Stimulated activated CD8-positive, alpha-beta memory T cell treated with anti-CD3 and anti-CD28 coated beads, Interleukin-15, amount 100 ng/mL, for 24 hours (primary cell): ENCODE results near the gene CCDC141.
"Not testable (repeated sequence)": the region's sequence is repeated elsewhere in the genome, so short reads cannot be mapped to it uniquely, and the experiment has no call there.

Experiments used
- DNase-seq: peaks from one replicate; pipeline ENCODE4 v3.0.0-alpha.2; 2020; ENCODE audit warnings: low read depth

CCDC141 gene

GRCh38 chr2:179049546-179050311 is at the start of gene CCDC141:
Gene CCDC141 (minus strand): TSS chr2:179050137. CDS start chr2:179049941, 196 bp downstream.
- DNase-seq, result no peak

GRCh38 chr2:179098080-179098689 is 48.2 kb upstream of the CCDC141 start:
- DNase-seq, result no peak

- no peak for DNase-seq
Measured at GRCh38 chr2:179097131-179097530, 47.2 kb upstream of the CCDC141 start.

- no peak for DNase-seq
Measured at GRCh38 chr2:179096090-179096489, 46.2 kb upstream of the CCDC141 start.

- not testable (repeated sequence) for DNase-seq
Measured at GRCh38 chr2:179092912-179093311, 43.0 kb upstream of the CCDC141 start.

- no peak for DNase-seq
Measured at GRCh38 chr2:179082697-179083096, 32.8 kb upstream of the CCDC141 start.

GRCh38 chr2:179081954-179082353 is 32.0 kb upstream of the CCDC141 start:
- DNase-seq, result no peak

- DNase-seq, result no peak
Measured at GRCh38 chr2:179072527-179072926, 22.6 kb upstream of the CCDC141 start.

GRCh38 chr2:179071810-179072355 is 21.9 kb upstream of the CCDC141 start:
- DNase-seq, result no peak

- DNase-seq, result no peak
Measured at GRCh38 chr2:179070895-179071294, 21.0 kb upstream of the CCDC141 start.

GRCh38 chr2:179069685-179070084 is 19.7 kb upstream of the CCDC141 start:
- DNase-seq, result no peak

- DNase-seq, result no peak
Measured at GRCh38 chr2:179068991-179069643, 19.2 kb upstream of the CCDC141 start.

- no peak for DNase-seq
Measured at GRCh38 chr2:179059026-179059700, 9.2 kb upstream of the CCDC141 start.

- DNase-seq, result no peak
Measured at GRCh38 chr2:179057737-179058136, 7.8 kb upstream of the CCDC141 start.

- DNase-seq, result not testable (repeated sequence)
Measured at GRCh38 chr2:179053568-179053967, 3.6 kb upstream of the CCDC141 start.

GRCh38 chr2:179051250-179051649 is 1.3 kb upstream of the CCDC141 start:
- no peak for DNase-seq

GRCh38 chr2:179050755-179051154 is 818 bp upstream of the CCDC141 start:
- DNase-seq, result no peak

GRCh38 chr2:179049203-179049545 is 763 bp downstream of the CCDC141 start:
- DNase-seq, result no peak

GRCh38 chr2:179048099-179048498 is 1.8 kb downstream of the CCDC141 start:
- DNase-seq, result no peak

GRCh38 chr2:179045602-179046001 is 4.3 kb downstream of the CCDC141 start:
- DNase-seq, result not testable (repeated sequence)

- no peak for DNase-seq
Measured at GRCh38 chr2:179044500-179044899, 5.4 kb downstream of the CCDC141 start.

GRCh38 chr2:179037807-179038206 is 12.1 kb downstream of the CCDC141 start:
- DNase-seq, result no peak
